K562 (cell line): ENCODE data around the gene ZBTB33. TPM values are rescaled to one million over a fixed set of nuclear protein-coding genes. Genes with fewer than 3 reads are reported as not detected.

Experiments
- ATAC-seq: fragments of 200-7000 bp; cut with Tn5 transposase; 3 replicates; pipeline ENCODE4 v1.9.1; 2020; ENCODE audit warnings: moderate library complexity
- BruUV-seq: library from RNA; stranded (reverse); fragments of 400-500 nt; replicated peaks from 2 replicates; lab custom pipeline; 2021; lab: Mats Ljungman, UMichigan
- CTCF ChIA-PET: fragments of 300-600 bp; formaldehyde crosslinking; extraction: SDS; loops from one replicate; lab custom pipeline; 2021; ENCODE audit warnings: low intra/inter-chr PET ratio; lab: Yijun Ruan, JAX
- POLR2A ChIA-PET: fragments of 300-600, 350-650 bp; sonication (Branson Sonifier 250); formaldehyde crosslinking; extraction: SDS; loops from one replicate; lab custom pipeline; 2021; ENCODE audit warnings: antibody characterized with exemption, inconsistent platforms; lab: Yijun Ruan, JAX
- DNase-seq, 4 experiments: peaks; one replicate each; pipeline versions ENCODE4 v3.0.0 to v3.0.0-alpha.2; 2011 to 2018; ENCODE audit warnings: low spot score in 3 of 4, mixed read lengths in 3 of 4; ENCODE audit errors: extremely low read depth in 1 of 4
- FAIRE-seq: peaks from 2 replicates; lab custom pipeline; 2011; peaks lifted over from hg19 to GRCh38; lab: Jason Lieb, UNC
- H2AFZ ChIP-seq: 2 replicates; pipeline ENCODE4 v1.6.0; 2011; ENCODE audit warnings: low read depth, low read length, control low read depth, inconsistent platforms
- H3K27ac ChIP-seq: fragments of 200-600 bp; 3 replicates; pipeline ENCODE4 v1.8.0; 2011; ENCODE audit warnings: low read depth, mild to moderate bottlenecking, control low read depth, inconsistent platforms, low read length, moderate library complexity, mixed read lengths; ENCODE audit errors: extremely low read depth
- H3K27me3 ChIP-seq, 2 experiments: fragments of 300-600 bp in 1 of 2; 2 replicates in 1 of 2; 3 replicates in 1 of 2; pipeline versions ENCODE4 v1.6.0 to v1.8.0; 2011; ENCODE audit warnings: inconsistent platforms in 2 of 2, low read length in 2 of 2, mild to moderate bottlenecking in 1 of 2, mixed read lengths in 1 of 2, moderate library complexity in 1 of 2; ENCODE audit not compliant: control insufficient read depth in 2 of 2, insufficient read depth in 2 of 2
- H3K36me3 ChIP-seq: fragments of 300-600 bp; 3 replicates; pipeline ENCODE4 v1.8.0; 2011; ENCODE audit warnings: mild to moderate bottlenecking, low read length, inconsistent platforms; ENCODE audit not compliant: control insufficient read depth, insufficient read depth
- H3K4me1 ChIP-seq, 2 experiments: fragments of 200-600 bp in 1 of 2; replicated peaks in 1 of 2; 2 replicates in 1 of 2; 3 replicates in 1 of 2; pipeline versions ENCODE4 v1.5.1 to v1.8.0; 2011; ENCODE audit warnings: inconsistent platforms in 2 of 2, low read length in 2 of 2, mild to moderate bottlenecking in 1 of 2, mixed read lengths in 1 of 2, moderate library complexity in 1 of 2; ENCODE audit not compliant: control insufficient read depth in 2 of 2, insufficient read depth in 2 of 2
- H3K4me2 ChIP-seq: 2 replicates; pipeline ENCODE4 v1.6.1; 2011; ENCODE audit warnings: low read length, control low read depth, inconsistent platforms, mixed read lengths; ENCODE audit not compliant: insufficient read depth
- H3K4me3 ChIP-seq: fragments of 200-600 bp; sonication (generic), shearing (Covaris generic); 2 replicates; pipeline ENCODE4 v1.5.1; 2016; ENCODE audit warnings: control low read depth, inconsistent platforms
- H3K79me2 ChIP-seq: fragments of 200-600 bp; 3 replicates; pipeline ENCODE4 v1.8.0; 2011; ENCODE audit warnings: low read length, inconsistent platforms; ENCODE audit not compliant: control insufficient read depth, insufficient read depth
- H3K9ac ChIP-seq, 2 experiments: 2 replicates each; pipeline versions ENCODE4 v1.6.0 to v1.6.1; 2011; ENCODE audit warnings: low read depth in 2 of 2, low read length in 2 of 2, control low read depth in 1 of 2, inconsistent platforms in 1 of 2, mild to moderate bottlenecking in 1 of 2, mixed read lengths in 1 of 2; ENCODE audit not compliant: insufficient read depth in 1 of 2
- H3K9me1 ChIP-seq: one replicate; pipeline ENCODE4 v1.6.0; 2011; ENCODE audit warnings: inconsistent platforms, mild to moderate bottlenecking, low read length, moderate library complexity; ENCODE audit not compliant: control insufficient read depth, insufficient read depth
- H3K9me3 ChIP-seq: replicated peaks from 2 replicates; pipeline ENCODE4 v1.5.1; 2011; ENCODE audit warnings: low read depth, low read length, inconsistent platforms; ENCODE audit not compliant: control insufficient read depth, insufficient read depth
- H4K20me1 ChIP-seq: replicated peaks from 2 replicates; pipeline ENCODE4 v1.6.1; 2011; ENCODE audit warnings: low read length, inconsistent platforms, mixed read lengths; ENCODE audit not compliant: control insufficient read depth, insufficient read depth
- ATF7 ChIP-seq: fragments of 450-650 bp; IDR thresholded peaks from 2 replicates; pipeline ENCODE4 v1.7.1; 2014; ENCODE audit warnings: mild to moderate bottlenecking, moderate library complexity
- CREM ChIP-seq: IDR thresholded peaks from 2 replicates; pipeline ENCODE4 v1.6.1; 2014; ENCODE audit warnings: antibody characterized with exemption, low read depth
- JUN ChIP-seq, 2 experiments: sonication (generic) in 1 of 2; formaldehyde crosslinking in 1 of 2; IDR thresholded peaks; 2 replicates each; pipeline versions ENCODE4 v1.6.1 to v1.8.0; 2012 to 2022; ENCODE audit warnings: borderline replicate concordance in 2 of 2, mild to moderate bottlenecking in 2 of 2, improper control_type of control experiment in 1 of 2, low read depth in 1 of 2, low read length in 1 of 2, missing genetic modification reagents in 1 of 2
- JUND ChIP-seq, 2 experiments: IDR thresholded peaks; 2 replicates in 1 of 2; 3 replicates in 1 of 2; pipeline ENCODE4 v1.6.1; 2011; ENCODE audit warnings: borderline replicate concordance in 2 of 2, low read depth in 2 of 2, low read length in 2 of 2, improper control_type of control experiment in 1 of 2, missing biosample characterization in 1 of 2, missing genetic modification characterization in 1 of 2, missing genetic modification reagents in 1 of 2
- MEIS2 ChIP-seq: fragments of 450-650 bp; IDR thresholded peaks from 2 replicates; pipeline ENCODE4 v1.6.1; 2014; ENCODE audit warnings: mild to moderate bottlenecking; ENCODE audit not compliant: partially characterized antibody
- NCOA2 ChIP-seq, 2 experiments: fragments of 450-650 bp; IDR thresholded peaks; 2 replicates each; pipeline ENCODE4 v1.6.1; 2018; ENCODE audit warnings: mild to moderate bottlenecking in 2 of 2, moderate library complexity in 1 of 2; ENCODE audit not compliant: partially characterized antibody in 2 of 2
- PRDM10 ChIP-seq: fragments of 450-650 bp; IDR thresholded peaks from 2 replicates; pipeline ENCODE4 v1.6.1; 2018; ENCODE audit not compliant: partially characterized antibody
- ZNF436 ChIP-seq: fragments of 250-450, 450-650 bp; sonication (Bioruptor Pico); formaldehyde crosslinking; IDR thresholded peaks from 2 replicates; pipeline ENCODE4 v1.7.0; 2020; ENCODE audit warnings: mild to moderate bottlenecking
- ZNF445 ChIP-seq: fragments of 250-450 bp; sonication (Bioruptor Pico); IDR thresholded peaks from 2 replicates; pipeline ENCODE4 v1.4.0; 2020; ENCODE audit warnings: low read depth, mild to moderate bottlenecking, moderate library complexity
- WGBS: fragments of 100-300 bp; shearing (Covaris generic); methylation state at CpG from one replicate; pipeline ENCODE4 v1.1.6; 2016; ENCODE audit warnings: low coverage, mixed read lengths; ENCODE audit not compliant: insufficient coverage; ENCODE audit errors: missing lambda C conversion rate; 5-methylcytosine and 5-hydroxymethylcytosine counted together
- in situ Hi-C: fragments of 300-500 bp; cut with MboI; formaldehyde crosslinking; loops from 4 replicates; pipeline ENCODE4 v1.15.0; 2018; ENCODE audit warnings: inconsistent platforms, mixed read lengths
- intact Hi-C: fragments of 100-400 bp; cut with micrococcal nuclease; formaldehyde crosslinking; loops from 2 replicates; pipeline ENCODE4 v1.14.2; 2022
- polyA plus RNA-seq, 8 experiments: library from polyadenylated mRNA; depleted of rRNA in 4 of 8; stranded (reverse) in 5 of 8; unstranded in 3 of 8; fragments of >200 nt; fragmentation: Nextera tagmentation in 2 of 8; fragmentation: Illumina TruSeq in 1 of 8; extraction: Ambion mirVana in 2 of 8; extraction: Trizol in 1 of 8; gene quantifications; 2 replicates each; pipeline versions ENCODE4 v1.2.1 to v1.2.3, GENCODE V29; 2011 to 2014; ENCODE audit warnings: inconsistent platforms in 1 of 8, missing spikeins in 1 of 8
- total RNA-seq, 7 experiments: library from RNA; depleted of rRNA in 6 of 7; stranded (reverse); fragments of >200 nt in 6 of 7; fragmentation: Illumina TruSeq in 2 of 7; extraction: Trizol in 2 of 7; gene quantifications; 2 replicates each; pipeline versions ENCODE4 v1.2.1 to v1.2.3, GENCODE V29; 2011 to 2021; ENCODE audit warnings: low replicate concordance in 1 of 7
- TF ChIP-seq, protein P1 (sequence below), 2 experiments: fragments of 450-650 bp in 1 of 2; sonication (generic) in 1 of 2; formaldehyde crosslinking in 1 of 2; IDR thresholded peaks in 1 of 2; conservative IDR thresholded peaks in 1 of 2; 2 replicates each; pipeline versions ENCODE4 v1.6.1 to v1.8.1; 2016 to 2023; ENCODE audit warnings: mild to moderate bottlenecking in 2 of 2, moderate library complexity in 2 of 2, inconsistent platforms in 1 of 2, missing genetic modification reagents in 1 of 2

ZBTB33 gene
- total and polyA plus RNA-seq, 9 of the 15 experiments (the other 6 are each of a cell fraction or from before 2014, with no cell fraction given): 5.6 to 29.8 (median 15.6) TPM

DNA sequence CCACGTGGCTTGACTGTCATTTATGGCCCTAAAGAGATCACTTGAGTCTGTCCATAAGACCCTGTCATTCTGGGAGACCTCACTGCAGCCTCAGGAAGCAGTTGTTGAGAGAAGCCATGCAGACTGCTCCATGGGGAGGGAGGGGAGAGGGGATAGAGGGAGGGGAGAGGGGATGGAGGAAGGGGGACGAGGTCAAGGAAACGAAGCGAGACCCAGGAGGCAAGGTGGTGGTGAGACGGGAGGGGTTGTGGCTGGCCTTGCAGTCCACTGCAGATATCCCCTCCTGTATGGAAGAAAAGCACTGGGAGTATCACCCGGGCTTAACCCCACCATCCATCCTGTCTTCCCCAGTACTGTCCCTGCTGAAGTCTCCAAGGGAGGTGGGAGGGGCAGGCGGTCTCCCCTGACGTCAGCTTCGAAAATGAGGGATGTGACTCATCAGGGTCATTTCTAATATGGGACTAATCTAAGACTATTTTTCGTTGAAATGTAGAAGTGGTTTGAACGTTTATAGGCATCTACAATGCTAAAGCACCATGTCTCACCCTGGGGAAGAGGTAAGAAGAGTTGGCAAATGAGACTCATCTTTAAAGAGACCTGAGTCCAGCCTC, 55.0 kb downstream of the ZBTB33 start:
- no peak overlapping the region for H2AFZ ChIP-seq

More for the DNA sequence above, 55.0 kb downstream of the ZBTB33 start:
- Histone ChIP-seq H3K36me3 (no peaks in the 10 kb centered on the region), H3K4me1 (peaks cover 0 to 11% of the 10 kb centered on the region in 2 experiments; a peak in 3 of 5 replicates), H3K9ac (no peak overlapping the region), H3K9me1 (no peaks in the 10 kb centered on the region), H3K27ac (no peak overlapping the region), H3K4me3 (no peak overlapping the region), H3K4me2 (no peak overlapping the region), H4K20me1 (no peaks in the 10 kb centered on the region), H3K27me3 (no peaks in the 10 kb centered on the region), H3K9me3 (no peaks in the 10 kb centered on the region), H3K79me2 (no peaks in the 10 kb centered on the region)
- TF ChIP-seq MEIS2: peak; percentile 23
- no peak for TF ChIP-seq NCOA2 (IDR thresholded peaks at IDR 0.05; ENCODE audit: partially characterized antibody in 2 of 2)
- TF ChIP-seq, protein P1, sequence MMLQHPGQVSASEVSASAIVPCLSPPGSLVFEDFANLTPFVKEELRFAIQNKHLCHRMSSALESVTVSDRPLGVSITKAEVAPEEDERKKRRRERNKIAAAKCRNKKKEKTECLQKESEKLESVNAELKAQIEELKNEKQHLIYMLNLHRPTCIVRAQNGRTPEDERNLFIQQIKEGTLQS (IDR thresholded peaks at IDR 0.05): peak; percentile 86
- TF ChIP-seq, protein P1 (CRISPR knock-in tag; conservative IDR thresholded peaks at IDR 0.05): no peak
- TF ChIP-seq JUND (IDR thresholded peaks at IDR 0.05; ENCODE audit: borderline replicate concordance, low read depth, low read length): peak; percentile 76
- peak; percentile 65; the same call in 2 of the 3 replicates for TF ChIP-seq JUND (tag; IDR thresholded peaks at IDR 0.05; ENCODE audit: borderline replicate concordance, low read depth, low read length)
- peak; percentile 64 for TF ChIP-seq PRDM10
- TF ChIP-seq ZNF436 (CRISPR knock-in tag): no peak
- peak; percentile 20; the same call in 1 of the 2 replicates for TF ChIP-seq JUN (IDR thresholded peaks at IDR 0.05; ENCODE audit: borderline replicate concordance, low read depth, low read length)
- TF ChIP-seq JUN (CRISPR knock-in tag; IDR thresholded peaks at IDR 0.05; ENCODE audit: borderline replicate concordance): no peak; the same call in 1 of the 2 replicates
- TF ChIP-seq ZNF445 (CRISPR knock-in tag): no peak
- TF ChIP-seq ATF7: peak; percentile 38
- TF ChIP-seq CREM: 0 out of 2 replicates have a peak, but pooled peaks have one; percentile 36
- WGBS: 16% methylated on average over 6 of the region's 11 CpGs
- POLR2A ChIA-PET: interaction anchor here (0.6 kb wide), 1 partner anchor 28 kb away, joined by 3 read pairs; no protein-coding TSS in a partner anchor
- no TSS peak for BruUV-seq
- intact Hi-C loops: no loop called here
- FAIRE-seq (no peak), ATAC-seq (peak; percentile 82), DNase-seq (peak in 3 of 4 experiments; percentile 7 to 39 (median 31))
- in situ Hi-C loops: no loop called here
- CTCF ChIA-PET: no interaction called here
